Anterior cingulate cortex (tissue), 58 donors: ENCODE measurements around the gene CPVL.
A peak's percentile ranks its signal among the peaks of the same experiment; 100 is the strongest.

ENCODE experiments used
- DNase-seq, 58 donors: peaks; one replicate each; lab custom pipeline; 2025; lab: John Stamatoyannopoulos, UW

CPVL gene

GRCh38 chr7:28988091-28988490, 158.2 kb downstream of the CPVL start:
- DNase-seq = no peak

- peak in 2 of 58 donors; percentile 12 to 20 for DNase-seq
Observed at GRCh38 chr7:28986765-28987110, 159.6 kb downstream of the CPVL start.

DNA sequence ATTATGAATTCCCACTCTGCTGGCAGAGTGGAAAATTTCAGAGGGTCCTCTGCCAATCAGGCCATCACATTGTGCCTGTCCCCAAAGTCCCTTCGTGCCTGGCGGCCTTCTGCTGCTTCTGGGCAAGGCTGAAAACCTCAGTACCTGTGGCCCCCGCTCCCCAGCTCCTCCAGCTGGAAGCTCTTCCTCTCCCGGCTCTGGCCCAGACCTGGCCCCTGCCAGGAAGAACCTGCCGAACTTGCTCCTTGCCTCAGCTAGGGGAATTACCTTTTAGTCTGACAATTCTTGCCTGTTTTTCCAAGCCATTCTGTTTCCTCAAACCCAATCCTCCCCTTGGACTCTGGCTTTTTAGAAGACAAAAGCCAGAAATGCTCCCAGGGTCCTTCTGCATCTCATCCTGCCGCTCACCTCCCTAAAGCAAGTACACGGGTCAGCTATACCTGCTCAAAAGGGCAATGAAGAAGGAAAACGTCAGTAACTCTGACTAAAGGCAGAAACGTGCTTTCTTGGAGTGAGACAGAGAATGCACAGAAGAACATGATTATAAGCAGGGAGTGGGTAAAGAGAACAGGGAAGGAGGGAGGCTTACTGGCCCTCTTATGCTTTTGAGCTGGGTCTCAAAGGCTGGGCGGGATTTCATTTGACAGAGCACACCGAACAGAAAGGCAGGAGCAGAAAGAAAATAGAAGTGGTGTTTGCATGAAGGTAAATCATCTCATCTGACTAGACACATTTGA, 160.1 kb downstream of the CPVL start:
- DNase-seq = no peak

DNA sequence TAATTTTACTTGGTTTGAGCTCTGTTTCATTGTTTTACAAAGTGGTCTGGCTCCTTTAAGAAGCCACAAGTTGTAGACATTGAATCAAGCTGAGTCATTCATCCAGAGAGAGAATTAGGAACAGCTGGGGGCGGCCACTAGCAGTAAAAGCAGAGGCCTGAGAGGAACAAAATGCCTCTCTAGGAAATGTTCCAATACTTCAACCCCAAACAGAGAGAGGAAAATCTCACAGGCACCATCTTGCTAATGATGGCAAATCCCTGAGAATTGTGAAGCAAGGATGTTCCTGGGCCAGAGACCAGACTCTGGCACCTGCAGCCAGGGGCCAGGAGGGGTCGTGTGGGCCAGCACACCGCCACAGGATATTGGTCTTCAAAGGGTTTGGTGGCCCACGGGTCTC, 161.7 kb downstream of the CPVL start:
- peak in 34 of 58 donors; percentile 2 to 77 (median 27) for DNase-seq

DNA sequence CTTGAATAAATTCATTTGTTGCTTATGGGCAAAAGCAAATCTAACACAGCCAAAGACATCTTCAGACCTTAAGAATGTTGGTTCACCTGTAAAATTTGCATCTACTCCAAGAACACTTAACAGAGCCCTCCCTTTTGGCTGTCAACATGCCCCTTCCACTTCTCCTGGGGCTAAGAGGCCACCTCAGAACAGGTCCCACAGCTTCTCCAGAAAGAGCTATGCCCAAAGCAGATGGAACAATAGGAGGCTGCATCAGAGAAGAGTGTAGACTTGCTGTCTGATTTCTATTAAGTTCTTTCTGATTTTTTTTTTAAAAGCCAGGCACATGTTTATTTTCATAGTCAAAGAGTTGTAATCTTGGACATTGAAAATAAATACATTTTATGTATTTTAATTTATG, 162.1 kb downstream of the CPVL start:
- DNase-seq = no peak

DNA sequence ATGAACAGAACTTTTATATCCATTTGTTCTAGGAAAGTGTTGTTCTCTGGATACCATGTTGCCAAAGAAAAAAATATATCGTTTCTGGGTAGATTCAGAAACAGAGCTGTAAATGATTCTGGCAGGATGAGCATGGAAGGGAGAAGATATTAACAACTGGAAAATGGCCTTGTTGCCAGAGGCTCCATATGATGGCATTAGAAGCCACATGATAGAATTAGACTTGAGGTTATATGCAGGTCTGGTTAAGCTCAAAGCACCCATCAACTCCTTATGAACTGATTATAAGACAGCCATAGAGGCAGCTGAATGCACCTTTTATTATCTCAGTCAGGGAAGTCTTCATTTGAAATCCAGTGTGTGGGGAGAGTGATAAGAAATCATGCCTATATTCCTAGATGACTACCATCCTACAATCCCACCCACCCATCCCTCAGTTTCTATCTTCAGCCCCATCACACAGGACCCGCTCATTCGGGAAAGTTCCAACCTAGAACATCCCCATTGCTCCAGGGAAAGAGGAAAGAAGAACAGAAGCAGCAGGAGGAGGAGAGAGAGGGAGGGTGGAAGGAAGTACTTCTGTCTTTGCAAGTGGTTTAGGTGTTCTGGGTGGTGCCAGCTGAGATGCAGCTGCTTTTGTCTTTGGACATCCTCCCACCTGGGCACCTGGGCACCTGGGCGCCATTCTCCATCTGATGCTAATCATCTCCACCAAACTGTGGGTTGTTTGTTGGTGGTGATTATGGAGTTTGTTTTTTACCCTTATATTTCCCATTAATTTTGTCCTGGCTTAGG, 162.7 kb downstream of the CPVL start:
- DNase-seq = no peak

DNA sequence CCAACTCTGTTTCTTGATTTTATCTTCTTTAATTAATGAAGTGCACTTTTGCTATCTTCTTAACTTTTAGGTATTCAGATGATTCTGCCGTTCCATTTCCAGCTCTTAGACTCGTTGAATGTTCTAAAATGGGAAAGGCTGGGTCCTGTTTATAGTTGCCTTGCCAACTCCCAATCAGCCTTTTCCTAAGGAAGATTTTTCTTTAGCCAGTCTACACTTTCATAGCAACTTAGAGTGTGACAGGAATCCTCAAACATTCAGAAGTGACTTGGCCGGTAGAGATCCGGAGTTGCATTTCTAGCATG, 165.2 kb downstream of the CPVL start:
- peak in 6 of 58 donors; percentile 3 to 81 (median 31) for DNase-seq

GRCh38 chr7:28980451-28981160, 165.7 kb downstream of the CPVL start:
- peak in 33 of 58 donors; percentile 5 to 81 (median 28) for DNase-seq

- DNase-seq = no peak
Observed at GRCh38 chr7:28979776-28980175, 166.6 kb downstream of the CPVL start.

DNA sequence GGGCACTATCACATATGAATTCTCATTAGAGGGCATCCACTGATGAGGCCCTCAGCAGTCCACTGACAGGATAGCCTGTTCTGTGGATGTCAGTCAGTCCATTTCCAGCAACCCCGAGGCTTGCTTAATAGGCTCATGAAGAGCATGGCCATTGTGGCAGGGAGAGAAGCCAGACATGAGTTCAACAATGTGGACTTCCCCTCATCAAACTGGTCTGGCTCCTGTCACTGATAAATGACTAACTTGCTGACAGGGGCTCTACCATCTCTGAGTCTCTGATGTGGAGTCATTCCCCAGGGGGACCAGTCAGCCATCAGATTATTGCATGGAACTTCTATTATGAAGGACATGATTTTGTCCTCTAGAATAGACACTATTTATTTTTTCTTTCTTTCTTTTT, 168.5 kb downstream of the CPVL start:
- no peak for DNase-seq

DNA sequence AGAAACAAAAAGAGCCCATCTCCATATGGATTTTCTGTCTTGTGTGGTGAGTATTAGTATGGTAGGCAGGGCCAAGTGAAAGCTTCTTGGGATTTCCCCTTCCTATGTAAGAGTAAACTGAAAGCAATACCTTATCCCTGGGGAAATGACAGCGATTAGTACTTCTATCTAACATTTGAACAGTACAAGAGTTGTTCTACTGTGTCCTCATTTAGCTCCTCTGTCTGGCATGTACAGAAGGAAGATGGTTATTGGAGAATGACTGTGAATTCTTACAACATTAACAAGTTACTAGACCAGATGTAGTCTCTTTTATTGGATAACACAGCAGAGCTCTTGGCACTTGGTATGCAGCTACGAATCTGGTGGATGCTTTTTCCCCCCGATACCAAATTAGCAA, 170.3 kb downstream of the CPVL start:
- DNase-seq = no peak

DNA sequence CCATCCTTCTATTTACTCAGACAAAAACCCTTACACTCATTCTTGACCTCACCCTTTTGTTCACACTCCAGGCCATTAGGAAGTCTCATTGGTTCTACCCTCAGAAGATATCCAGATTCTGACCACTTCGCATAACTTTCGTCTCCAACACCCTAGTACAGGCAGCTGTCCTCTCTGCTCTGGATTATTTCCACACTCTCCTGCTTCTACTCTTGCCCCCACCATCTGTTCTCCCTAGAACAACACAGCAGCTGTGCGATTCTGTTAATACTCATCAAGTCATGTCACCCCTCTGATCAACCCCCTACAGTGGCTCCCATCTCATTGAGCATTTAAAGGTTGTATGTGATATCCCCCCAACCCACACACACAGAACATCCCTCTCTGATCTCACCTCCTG, 172.7 kb downstream of the CPVL start:
- no peak for DNase-seq

- no peak for DNase-seq
Observed at GRCh38 chr7:28964056-28964455, 182.3 kb downstream of the CPVL start.

GRCh38 chr7:28961972-28962371, 184.4 kb downstream of the CPVL start:
- DNase-seq = peak in 1 of 58 donors; percentile 6

GRCh38 chr7:28960071-28960840, 186.1 kb downstream of the CPVL start:
- DNase-seq = no peak

- DNase-seq = no peak
Observed at GRCh38 chr7:28958980-28959347, 187.4 kb downstream of the CPVL start.

DNA sequence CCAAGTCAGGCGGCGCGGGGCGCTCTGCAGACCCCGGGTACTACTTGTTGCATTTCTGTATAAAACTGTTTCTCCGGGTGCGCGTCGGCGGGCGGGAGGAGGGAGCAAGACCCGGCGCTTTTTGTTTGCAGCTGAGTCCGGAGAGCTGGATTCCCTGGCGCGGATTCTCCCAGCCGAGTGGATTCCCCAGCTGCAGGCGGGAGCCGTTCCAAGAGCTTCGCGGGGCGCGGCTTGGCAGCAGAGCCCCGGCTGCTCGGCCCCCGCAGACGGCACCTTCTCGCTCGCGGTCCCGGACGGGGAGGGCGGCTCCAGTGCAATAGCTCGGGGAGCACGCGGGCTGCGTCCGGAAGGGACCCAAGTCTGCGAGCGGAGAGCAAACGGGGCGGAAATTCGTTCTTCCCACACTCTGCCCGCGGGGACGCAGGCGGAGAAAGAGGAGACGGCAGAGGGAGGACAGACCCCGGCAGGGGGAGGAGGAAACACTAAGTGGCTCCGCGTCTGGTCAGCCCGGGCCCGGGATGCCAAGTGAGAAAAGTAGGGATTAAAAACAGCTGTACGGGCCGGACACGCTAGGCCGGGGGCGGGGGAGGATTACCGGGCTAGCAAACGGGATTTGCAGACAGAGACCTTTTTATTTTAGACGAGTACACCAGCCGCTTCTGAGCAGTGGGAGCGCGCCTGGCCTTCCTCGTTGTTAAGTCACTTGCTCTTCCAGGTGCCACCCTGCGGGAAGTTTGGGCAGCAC, 187.9 kb downstream of the CPVL start, which contains the start of gene TRIL:
Gene TRIL, minus strand, starts transcription at position 96 of the 745 bp plus-strand sequence. CDS start 284 bp downstream, outside the sequence.
- DNase-seq = peak in 57 of 58 donors; percentile 16 to 88 (median 65)

GRCh38 chr7:28957751-28958234, 188.5 kb downstream of the CPVL start:
- DNase-seq = peak in 8 of 58 donors; percentile 39 to 70 (median 53)

DNA sequence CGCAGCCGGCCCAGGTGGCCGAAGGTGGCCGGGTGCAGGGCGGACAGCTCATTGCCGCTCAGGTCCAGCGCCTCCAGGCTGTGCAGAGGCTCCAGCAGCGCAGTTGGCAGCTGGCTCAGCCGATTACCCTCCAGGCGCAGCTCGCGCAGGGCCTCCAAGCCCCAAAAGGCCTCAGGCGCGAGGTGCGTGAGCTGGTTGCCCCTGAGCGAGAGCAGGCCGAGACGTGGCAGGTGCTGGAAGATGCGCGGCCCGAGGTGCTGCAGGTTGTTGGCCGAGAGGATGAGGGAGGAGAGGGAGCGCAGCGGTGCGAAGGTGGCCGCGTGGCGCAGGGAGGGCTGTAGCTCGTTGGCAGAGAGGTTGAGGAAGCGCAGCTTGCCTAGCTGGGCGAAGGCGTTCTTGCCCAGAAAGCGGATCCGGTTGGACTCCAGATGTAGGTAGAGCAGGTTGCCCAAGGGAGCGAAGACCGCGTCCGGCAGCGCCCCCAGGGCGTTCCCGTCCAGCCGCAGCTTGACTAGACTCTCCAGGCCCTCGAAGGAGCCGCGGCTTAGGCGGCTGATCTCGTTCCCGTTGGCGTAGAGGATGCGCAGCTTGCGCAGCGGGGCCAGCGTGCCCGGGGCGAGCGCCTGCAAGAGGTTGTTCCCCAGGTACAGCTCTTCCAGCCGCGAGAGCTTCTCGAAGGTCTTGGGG, 189.1 kb downstream of the CPVL start:
- DNase-seq = peak in 7 of 58 donors; percentile 24 to 67 (median 38)
